Epithelial cell of esophagus (primary cell): ENCODE data around the gene TMEM144.

Source experiments
- DNase-seq: peaks from one replicate; pipeline ENCODE4 v3.0.0; 2010; ENCODE audit warnings: low read depth
- H3K4me3 ChIP-seq: 2 replicates; pipeline ENCODE4 v1.5.1; 2011; ENCODE audit warnings: mild to moderate bottlenecking, low read length, control low read depth
- CTCF ChIP-seq: IDR thresholded peaks from 2 replicates; pipeline ENCODE4 v1.5.1; 2011; ENCODE audit warnings: low read depth, mild to moderate bottlenecking, low read length, control low read depth, inconsistent platforms; ENCODE audit not compliant: insufficient read depth; ENCODE audit errors: missing control alignments

Gene TMEM144

DNA sequence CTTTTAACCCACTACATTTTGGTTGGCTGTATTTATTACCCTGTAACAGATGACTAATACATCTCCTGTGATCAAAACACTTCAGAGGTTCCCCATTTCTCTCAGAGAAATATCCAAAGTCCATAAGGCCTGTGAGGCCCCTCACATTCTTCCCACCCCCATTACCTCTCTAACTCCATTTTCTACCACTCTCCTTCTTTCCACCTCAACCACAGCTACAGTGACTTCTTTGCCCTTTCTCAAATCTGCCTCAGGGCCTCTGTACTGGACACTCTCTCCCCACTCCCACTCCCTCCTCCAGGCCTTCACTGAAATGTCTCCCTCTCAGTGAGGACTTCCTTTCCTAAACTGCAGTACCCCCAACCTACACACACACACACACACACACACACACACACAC is 8.4 kb upstream of the TMEM144 start:
- no peak for TF ChIP-seq CTCF
- no peak overlapping the region for H3K4me3 ChIP-seq
- no peak for DNase-seq

DNA sequence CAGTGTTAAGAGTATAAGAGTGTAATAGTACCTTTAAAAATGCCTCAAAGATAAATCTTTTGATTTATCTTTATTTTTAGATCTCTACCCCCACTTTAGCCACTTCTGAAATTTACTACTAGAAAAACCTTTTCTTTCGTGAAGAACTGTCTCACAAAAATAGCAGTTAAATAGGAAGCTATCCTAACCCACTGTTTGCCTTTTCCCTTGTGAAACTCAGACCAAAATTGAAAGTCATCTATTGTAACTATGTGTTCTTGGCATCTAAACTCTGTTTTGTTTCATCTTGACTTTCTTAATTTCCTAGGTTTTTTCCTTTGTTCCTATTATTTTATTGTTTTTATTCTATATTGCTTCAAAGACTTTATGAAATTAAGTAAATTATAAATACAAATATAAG is 7.8 kb upstream of the TMEM144 start:
- H3K4me3 ChIP-seq: no peak overlapping the region
- DNase-seq: no peak
- no peak for TF ChIP-seq CTCF

- no peak overlapping the region for H3K4me3 ChIP-seq
- no peak for TF ChIP-seq CTCF
- DNase-seq: no peak
These were observed 6.8 kb upstream of the TMEM144 start for GRCh38 chr4:158203436-158203835.

DNA sequence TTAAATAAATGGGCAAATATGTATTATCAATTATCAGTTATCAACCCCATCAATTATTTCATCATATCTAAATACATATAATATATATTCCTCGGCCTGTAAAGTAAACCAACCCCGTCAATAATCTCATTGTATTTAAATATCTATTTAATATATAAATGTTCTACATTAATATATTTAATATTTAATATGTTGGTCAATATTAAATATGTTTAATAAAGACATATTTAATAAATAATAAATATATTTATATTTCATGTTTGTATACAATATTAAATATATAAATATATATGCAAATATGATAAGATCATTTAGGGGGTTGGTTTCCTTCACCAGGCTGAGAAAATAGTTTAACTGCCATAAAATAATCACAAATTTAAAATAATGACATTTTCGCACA is 6.4 kb upstream of the TMEM144 start:
- no peak for DNase-seq
- no peak for TF ChIP-seq CTCF
- H3K4me3 ChIP-seq: no peak overlapping the region

- H3K4me3 ChIP-seq: no peak overlapping the region
- no peak for DNase-seq
- no peak for TF ChIP-seq CTCF
These were observed 1.2 kb upstream of the TMEM144 start for GRCh38 chr4:158208963-158209640.

GRCh38 chr4:158211222-158211621 is 936 bp downstream of the TMEM144 start:
- TF ChIP-seq CTCF: no peak
- peak overlapping the region; percentile 59 for H3K4me3 ChIP-seq

DNA sequence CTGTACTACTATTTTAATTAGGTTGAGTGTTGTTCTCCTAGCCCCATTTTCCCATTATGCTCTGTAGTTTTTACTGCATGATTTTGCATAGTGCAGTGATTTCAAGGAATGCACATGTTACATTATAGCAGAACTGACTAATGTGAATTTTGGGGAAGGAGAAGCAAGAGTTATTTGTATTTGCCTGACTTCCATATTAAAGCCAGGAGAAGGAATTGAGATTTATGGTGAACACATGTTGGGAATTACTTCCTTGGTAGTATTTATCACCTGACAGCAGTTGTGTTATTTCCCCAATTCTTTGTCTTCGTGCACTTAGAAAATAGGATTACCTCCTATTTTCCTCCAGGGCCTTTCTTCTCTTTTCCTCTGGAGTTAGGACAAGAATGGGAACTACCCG is 3.2 kb downstream of the TMEM144 start:
- H3K4me3 ChIP-seq: no peak overlapping the region
- no peak for DNase-seq
- TF ChIP-seq CTCF: no peak

More at GRCh38 chr4:158211222-158211621, 936 bp downstream of the TMEM144 start:
- peak; percentile 13 for DNase-seq
